Central memory CD8-positive, alpha-beta T cell (primary cell): ENCODE measurements around the gene R3HDM2.
"Not testable (repeated sequence)": the region's sequence is repeated elsewhere in the genome, so short reads cannot be mapped to it uniquely, and the experiment has no call there.

Experiments used
- ATAC-seq: fragments of 150-1000 bp; cut with Tn5 transposase; replicated peaks from 2 replicates; pipeline ENCODE4 v1.10.0; 2022; ENCODE audit warnings: mild to moderate bottlenecking, moderate FRiP score, moderate number of reproducible peaks; ENCODE audit not compliant: poor library complexity, severe bottlenecking; ENCODE audit errors: extremely low read depth
- DNase-seq, 2 donors: peaks; one replicate each; pipeline ENCODE4 v3.0.0; 2021; ENCODE audit warnings: low spot score in 2 of 2
- H3K27ac Mint-ChIP-seq: one replicate; pipeline ENCODE4 v1.8.0; 2022; ENCODE audit warnings: low read depth, mild to moderate bottlenecking, moderate library complexity, mixed read lengths
- H3K27me3 Mint-ChIP-seq: one replicate; pipeline ENCODE4 v1.8.0; 2022; ENCODE audit warnings: mixed read lengths
- H3K36me3 Mint-ChIP-seq: one replicate; pipeline ENCODE4 v1.8.0; 2022; ENCODE audit warnings: mild to moderate bottlenecking, moderate library complexity, mixed read lengths; ENCODE audit not compliant: insufficient read depth
- H3K4me1 Mint-ChIP-seq: one replicate; pipeline ENCODE4 v1.8.0; 2022; ENCODE audit warnings: mixed read lengths
- H3K4me3 Mint-ChIP-seq: one replicate; pipeline ENCODE4 v1.8.0; 2022; ENCODE audit warnings: mild to moderate bottlenecking, moderate library complexity, mixed read lengths
- H3K9me3 Mint-ChIP-seq: one replicate; pipeline ENCODE4 v1.8.0; 2022; ENCODE audit warnings: mixed read lengths

The R3HDM2 gene

DNA sequence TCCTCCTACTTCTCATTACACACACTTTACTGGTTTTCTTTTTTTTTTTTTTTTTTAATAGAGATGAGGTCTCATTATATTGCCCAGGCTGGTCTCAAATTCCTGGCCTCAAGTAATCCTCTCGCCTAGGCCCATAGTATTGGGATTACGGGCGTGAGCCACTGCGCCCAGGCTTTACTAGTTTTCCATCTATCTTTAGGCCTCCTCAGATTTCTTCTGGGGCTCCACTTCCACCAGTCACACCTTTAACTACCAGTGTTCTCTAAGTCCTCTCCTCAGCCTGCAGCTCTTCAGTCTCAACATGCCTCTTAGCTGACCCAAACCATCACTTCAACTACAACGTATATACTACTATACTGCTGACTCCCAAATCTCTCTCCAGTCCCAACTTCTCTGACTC lies 10.4 kb downstream of the R3HDM2 start:
- no peaks in the 10 kb centered on the region for H3K9me3 Mint-ChIP-seq
- peaks cover 26% of the 10 kb centered on the region for H3K36me3 Mint-ChIP-seq
- H3K27me3 Mint-ChIP-seq, result no peaks in the 10 kb centered on the region
- H3K4me1 Mint-ChIP-seq, result peaks cover 39% of the 10 kb centered on the region
- ATAC-seq (no peak), DNase-seq (no peak)
- H3K27ac Mint-ChIP-seq, result peak overlapping the region; percentile 63
- H3K4me3 Mint-ChIP-seq, result no peak overlapping the region

GRCh38 chr12:57419495-57419894 lies 11.3 kb downstream of the R3HDM2 start:
- Mint-ChIP-seq H3K27ac (peak overlapping the region; percentile 82), H3K4me3 (no peak overlapping the region), H3K4me1 (peaks cover 41% of the 10 kb centered on the region), H3K36me3 (peaks cover 26% of the 10 kb centered on the region), H3K27me3 (no peaks in the 10 kb centered on the region), H3K9me3 (no peaks in the 10 kb centered on the region)
- DNase-seq, result no peak
- ATAC-seq, result no peak

DNA sequence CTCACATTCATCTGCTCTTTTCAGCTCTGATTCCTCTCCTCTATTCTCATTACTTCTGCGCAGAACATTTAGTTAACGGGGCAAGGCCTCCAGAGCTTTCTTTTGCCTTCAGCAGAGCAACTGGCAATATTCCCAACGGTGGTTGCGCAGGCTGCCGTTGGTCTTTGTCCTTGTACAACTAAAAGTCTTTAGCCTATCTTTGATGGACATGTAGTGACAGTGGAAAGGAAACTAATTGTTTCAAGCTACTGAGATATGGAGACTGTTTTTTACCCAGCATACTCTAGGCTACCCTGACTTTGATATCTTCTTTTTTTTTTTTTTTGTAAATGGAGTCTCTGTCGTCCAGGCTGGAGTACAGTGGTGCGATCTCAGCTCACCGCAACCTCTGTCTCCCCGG lies 12.6 kb downstream of the R3HDM2 start:
- no peak for DNase-seq
- no peaks in the 10 kb centered on the region for H3K27me3 Mint-ChIP-seq
- peaks cover 37% of the 10 kb centered on the region for H3K4me1 Mint-ChIP-seq
- no peaks in the 10 kb centered on the region for H3K9me3 Mint-ChIP-seq
- H3K4me3 Mint-ChIP-seq, result no peak overlapping the region
- no peak for ATAC-seq
- H3K27ac Mint-ChIP-seq, result no peak overlapping the region
- H3K36me3 Mint-ChIP-seq, result peaks cover 19% of the 10 kb centered on the region

- Mint-ChIP-seq H3K27me3 (no peaks in the 10 kb centered on the region), H3K4me1 (peaks cover 47% of the 10 kb centered on the region), H3K27ac (no peak overlapping the region), H3K4me3 (no peak overlapping the region), H3K36me3 (peaks cover 16% of the 10 kb centered on the region), H3K9me3 (no peaks in the 10 kb centered on the region)
- ATAC-seq (no peak), DNase-seq (no peak)
Observed at GRCh38 chr12:57416039-57416996, 14.5 kb downstream of the R3HDM2 start.

DNA sequence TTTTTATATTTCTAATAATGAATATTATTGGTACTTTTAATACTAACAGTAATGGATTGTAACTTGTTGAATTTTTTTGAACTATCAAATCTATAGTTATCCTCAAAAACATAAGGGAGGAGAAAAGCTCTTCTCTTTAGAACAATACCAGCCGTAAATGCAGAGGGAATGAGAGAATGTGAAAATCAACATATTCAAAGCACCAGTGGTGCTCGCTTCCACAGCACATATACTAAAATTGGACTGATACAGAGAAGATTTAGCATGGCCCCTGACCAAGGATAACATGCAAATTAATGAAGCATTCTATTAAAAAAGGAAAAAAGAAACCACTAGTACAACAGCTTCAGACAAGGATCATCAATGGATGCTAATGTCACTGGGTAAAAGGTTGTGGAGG lies 15.8 kb downstream of the R3HDM2 start:
- ATAC-seq (no peak), DNase-seq (no peak)
- Mint-ChIP-seq H3K4me1 (peaks cover 43% of the 10 kb centered on the region), H3K9me3 (no peaks in the 10 kb centered on the region), H3K27ac (peak overlapping the region; percentile 64), H3K36me3 (peaks cover 13% of the 10 kb centered on the region), H3K27me3 (no peaks in the 10 kb centered on the region), H3K4me3 (no peak overlapping the region)

- H3K4me3 Mint-ChIP-seq, H3K9me3 Mint-ChIP-seq, ATAC-seq, H3K27ac Mint-ChIP-seq, H3K27me3 Mint-ChIP-seq, DNase-seq: not testable (repeated sequence)
- H3K36me3 Mint-ChIP-seq, result peaks cover 13% of the 10 kb centered on the region
- peaks cover 40% of the 10 kb centered on the region for H3K4me1 Mint-ChIP-seq
Observed at GRCh38 chr12:57414160-57414559, 16.7 kb downstream of the R3HDM2 start.

DNA sequence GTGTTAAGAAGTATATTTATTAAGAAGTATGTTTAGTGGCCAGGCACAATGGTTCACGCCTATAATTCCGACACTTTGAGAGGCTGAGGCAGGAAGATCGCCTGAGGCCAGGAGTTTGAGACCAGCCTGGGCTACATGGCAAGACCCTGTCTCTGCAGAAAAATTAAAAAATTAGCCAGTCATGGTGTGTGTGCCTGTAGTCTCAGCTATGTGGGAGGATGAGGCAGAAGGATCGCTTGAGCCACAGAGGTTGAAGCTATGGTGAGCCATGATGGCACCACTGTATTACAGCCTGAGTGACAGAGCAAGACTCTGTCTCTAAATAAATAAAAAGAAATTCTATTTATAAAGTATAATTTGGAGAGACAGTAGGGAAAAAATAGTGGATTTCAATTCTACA lies 20.3 kb downstream of the R3HDM2 start:
- DNase-seq, result no peak
- no peaks in the 10 kb centered on the region for H3K27me3 Mint-ChIP-seq
- ATAC-seq, result no peak
- no peak overlapping the region for H3K4me3 Mint-ChIP-seq
- H3K27ac Mint-ChIP-seq, result peak overlapping the region; percentile 35
- peaks cover 15% of the 10 kb centered on the region for H3K36me3 Mint-ChIP-seq
- no peaks in the 10 kb centered on the region for H3K9me3 Mint-ChIP-seq
- peaks cover 33% of the 10 kb centered on the region for H3K4me1 Mint-ChIP-seq

DNA sequence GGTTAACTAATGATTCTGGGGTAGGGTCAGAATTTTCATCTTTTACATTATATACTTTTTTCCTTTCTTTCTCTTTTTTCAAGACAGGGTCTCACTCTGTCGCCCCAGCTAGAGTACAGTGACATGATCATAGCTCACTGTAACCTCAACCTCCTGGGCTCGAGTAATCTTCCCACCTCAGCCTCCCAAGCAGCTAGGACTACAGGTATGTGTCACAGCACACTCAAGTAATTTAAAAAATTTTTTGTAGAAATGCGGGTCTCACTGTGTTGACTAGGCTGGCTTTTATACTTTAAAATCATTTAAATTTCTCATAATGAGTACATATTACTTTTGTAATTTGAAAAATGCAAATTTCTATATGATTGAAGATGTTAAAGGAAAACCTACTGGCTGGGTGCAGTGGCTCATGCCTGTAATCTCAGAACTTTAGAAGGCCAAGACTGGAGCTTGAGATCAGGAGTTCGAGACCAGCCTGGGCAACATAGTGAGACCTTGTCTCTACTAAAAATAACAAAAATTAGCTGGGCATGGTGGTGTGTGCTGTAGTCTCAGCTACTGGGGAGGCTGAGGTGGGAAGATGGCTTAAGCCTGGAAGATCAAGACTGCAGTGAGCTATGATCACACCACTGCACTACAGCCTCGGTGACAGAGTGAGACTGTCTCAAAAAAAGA lies 25.7 kb downstream of the R3HDM2 start:
- H3K4me3 Mint-ChIP-seq, result no peak overlapping the region
- H3K27ac Mint-ChIP-seq, result no peak overlapping the region
- no peaks in the 10 kb centered on the region for H3K27me3 Mint-ChIP-seq
- peaks cover 6% of the 10 kb centered on the region for H3K36me3 Mint-ChIP-seq
- DNase-seq (no peak), ATAC-seq (no peak)
- no peaks in the 10 kb centered on the region for H3K9me3 Mint-ChIP-seq
- peaks cover 26% of the 10 kb centered on the region for H3K4me1 Mint-ChIP-seq

DNA sequence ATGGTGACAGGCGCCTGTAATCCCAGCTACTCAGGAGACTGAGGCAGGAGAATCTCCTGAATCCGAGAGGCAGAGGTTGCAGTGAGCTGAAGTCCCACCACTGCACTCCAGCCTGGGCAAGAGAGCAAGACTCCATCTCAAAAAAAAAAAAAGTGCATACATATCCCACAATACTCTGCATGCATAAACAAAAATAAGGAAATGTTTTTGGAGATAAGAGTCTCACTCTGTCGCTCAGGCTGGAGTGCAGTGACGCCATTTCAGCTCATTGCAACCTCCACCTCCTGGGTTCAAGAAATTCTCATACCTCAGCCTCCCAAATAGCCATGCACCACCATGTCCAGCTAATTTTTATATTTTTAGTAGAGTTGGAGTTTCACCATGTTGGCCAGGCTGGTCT lies 28.7 kb downstream of the R3HDM2 start:
- H3K4me3 Mint-ChIP-seq, ATAC-seq, H3K9me3 Mint-ChIP-seq, H3K36me3 Mint-ChIP-seq, H3K27me3 Mint-ChIP-seq, DNase-seq, H3K27ac Mint-ChIP-seq: not testable (repeated sequence)
- peaks cover 26% of the 10 kb centered on the region for H3K4me1 Mint-ChIP-seq

DNA sequence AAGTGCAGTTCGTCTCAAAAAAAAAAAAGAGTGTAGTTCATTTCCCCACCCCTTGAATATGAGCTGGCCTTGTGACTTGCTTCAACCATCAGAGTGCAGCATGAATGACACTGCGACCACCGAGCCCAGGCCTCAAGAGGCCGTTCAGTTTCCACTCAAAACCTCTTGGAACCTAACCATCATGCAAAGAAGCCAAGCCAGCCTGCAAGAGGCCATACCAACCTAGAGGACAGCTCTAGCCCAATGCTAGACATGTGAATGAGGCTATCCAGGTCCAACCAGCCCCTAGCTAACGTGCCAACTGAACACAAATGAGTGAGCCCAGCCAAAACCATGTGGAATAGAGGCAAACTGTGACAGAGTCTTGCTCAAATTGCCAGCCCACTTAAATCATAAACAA lies 29.7 kb downstream of the R3HDM2 start:
- Mint-ChIP-seq H3K9me3 (no peaks in the 10 kb centered on the region), H3K4me3 (no peak overlapping the region), H3K27me3 (no peaks in the 10 kb centered on the region), H3K36me3 (peaks cover 8% of the 10 kb centered on the region), H3K27ac (no peak overlapping the region), H3K4me1 (peaks cover 26% of the 10 kb centered on the region)
- no peak for ATAC-seq
- no peak for DNase-seq

- not testable (repeated sequence) for H3K9me3 Mint-ChIP-seq, H3K4me3 Mint-ChIP-seq, H3K27me3 Mint-ChIP-seq, DNase-seq, ATAC-seq, H3K27ac Mint-ChIP-seq
- peaks cover 18% of the 10 kb centered on the region for H3K36me3 Mint-ChIP-seq
- H3K4me1 Mint-ChIP-seq, result peaks cover 16% of the 10 kb centered on the region
Observed at GRCh38 chr12:57399718-57400463, 31.0 kb downstream of the R3HDM2 start.

DNA sequence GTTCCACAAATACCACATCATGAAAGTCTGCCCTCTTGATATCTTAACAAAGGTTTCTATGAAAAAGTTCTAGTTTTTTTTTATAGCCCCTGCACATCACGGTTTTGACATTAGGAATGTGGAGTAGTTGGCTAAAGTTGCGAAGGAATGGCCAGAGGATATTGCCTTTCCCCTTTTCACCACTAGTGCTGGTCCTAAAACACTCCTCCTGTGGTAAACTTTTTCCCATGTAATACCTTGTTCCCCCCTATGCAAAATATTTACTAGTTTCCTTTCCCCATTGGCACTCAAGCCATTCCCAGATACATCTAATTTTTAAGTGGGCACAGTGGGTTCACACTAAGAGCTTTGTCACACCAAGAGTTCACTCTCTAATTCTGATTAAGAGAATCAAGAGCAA lies 33.4 kb downstream of the R3HDM2 start:
- ATAC-seq (no peak), DNase-seq (no peak)
- H3K9me3 Mint-ChIP-seq, result no peaks in the 10 kb centered on the region
- peaks cover 15% of the 10 kb centered on the region for H3K4me1 Mint-ChIP-seq
- no peak overlapping the region for H3K27ac Mint-ChIP-seq
- H3K27me3 Mint-ChIP-seq, result no peaks in the 10 kb centered on the region
- H3K4me3 Mint-ChIP-seq, result no peak overlapping the region
- peaks cover 33% of the 10 kb centered on the region for H3K36me3 Mint-ChIP-seq
